GM18502 (cell line): Measurements from ENCODE around the gene COG2.
"Not testable (repeated sequence)": the region's sequence is repeated elsewhere in the genome, so short reads cannot be mapped to it uniquely, and the experiment has no call there.

Source experiments
- ATAC-seq: cut with Tn5 transposase; IDR thresholded peaks from one replicate; pipeline ENCODE4 v1.9.1; 2021; ENCODE audit warnings: mild to moderate bottlenecking; ENCODE audit not compliant: unreplicated experiment, poor library complexity

Gene COG2

DNA sequence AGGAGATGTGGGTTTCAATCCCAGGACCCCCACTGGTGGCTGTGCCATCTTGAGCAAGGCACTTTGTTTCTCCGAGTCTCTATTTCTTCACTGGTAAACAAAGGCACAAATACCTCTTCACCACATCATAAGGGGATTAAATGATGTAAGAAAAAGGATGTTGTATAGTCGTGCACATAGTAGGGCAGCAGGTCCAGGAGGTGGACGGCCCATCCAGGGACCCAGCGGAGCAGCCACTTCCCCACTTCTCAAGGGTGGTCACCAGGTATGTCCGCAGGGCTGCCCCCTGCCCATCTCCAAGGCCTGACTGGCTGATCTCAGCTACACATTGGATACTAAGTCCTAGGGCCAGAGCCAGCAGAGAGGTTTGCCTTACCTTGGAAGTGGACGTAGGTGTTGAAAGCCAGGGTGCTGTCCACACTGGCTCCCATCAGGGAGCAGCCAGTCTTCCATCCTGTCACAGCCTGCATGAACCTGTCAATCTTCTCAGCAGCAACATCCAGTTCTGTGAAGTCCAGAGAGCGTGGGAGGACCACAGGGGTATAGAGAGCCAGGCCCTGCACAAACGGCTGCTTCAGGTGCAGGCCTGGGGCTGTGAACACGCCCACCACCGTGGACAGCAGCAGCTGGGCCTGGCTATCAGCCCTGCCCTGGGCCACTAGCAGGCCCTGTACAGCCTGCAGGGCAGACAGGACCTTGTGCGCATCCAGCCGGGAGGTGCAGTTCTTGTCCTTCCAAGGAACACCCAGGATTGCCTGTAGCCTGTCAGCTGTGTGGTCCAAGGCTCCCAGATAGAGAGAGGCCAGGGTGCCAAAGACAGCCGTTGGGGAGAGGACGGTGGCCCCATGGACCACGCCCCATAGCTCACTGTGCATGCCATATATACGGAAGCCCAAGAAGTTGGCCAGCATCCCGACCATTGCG, 67.6 kb downstream of the COG2 start:
- no peak for ATAC-seq

DNA sequence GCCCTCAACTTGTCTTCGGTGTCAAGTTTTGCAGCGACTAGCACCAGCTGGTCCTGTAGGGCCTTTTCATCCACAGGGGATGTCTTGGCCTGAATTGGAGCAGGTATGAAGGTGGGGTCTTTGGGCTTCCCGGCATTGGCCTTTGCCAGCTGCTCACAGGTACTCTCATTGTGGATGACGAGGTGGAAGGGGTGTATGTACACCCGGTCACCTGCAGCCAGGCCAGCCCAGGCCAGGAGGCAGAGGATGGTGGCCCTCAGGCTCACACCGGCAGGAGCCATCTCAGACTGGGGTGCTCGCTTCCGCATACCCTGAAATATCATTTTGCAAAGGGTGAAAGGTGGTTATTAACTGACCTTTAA, 68.2 kb downstream of the COG2 start:
- no peak for ATAC-seq

- ATAC-seq, result no peak
These were observed 69.0 kb downstream of the COG2 start for GRCh38 chr1:230711245-230711644.

GRCh38 chr1:230712470-230712942, 70.2 kb downstream of the COG2 start:
- no peak for ATAC-seq

- ATAC-seq, result no peak
These were observed 70.9 kb downstream of the COG2 start for GRCh38 chr1:230713138-230713537.

DNA sequence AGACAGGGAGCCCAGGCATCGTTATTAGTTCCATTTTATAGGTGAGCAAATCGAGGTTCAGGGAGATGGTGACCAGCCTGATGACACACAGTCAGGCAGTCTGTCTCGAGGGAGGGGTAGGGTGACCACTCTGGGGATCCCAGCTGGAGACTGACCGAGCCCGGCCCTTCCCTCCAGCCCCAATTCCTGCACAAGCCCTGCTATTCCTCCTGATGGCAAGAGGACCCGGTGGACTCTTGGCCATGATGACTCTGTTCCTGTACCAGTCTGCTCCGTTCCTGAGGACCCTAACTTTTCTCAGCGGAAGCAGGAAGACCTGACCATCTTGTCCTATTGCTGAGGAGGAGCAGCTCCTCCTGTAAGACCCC, 71.2 kb downstream of the COG2 start:
- ATAC-seq, result no peak

- ATAC-seq, result no peak
These were observed 71.9 kb downstream of the COG2 start, which contains the start of gene AGT for GRCh38 chr1:230713915-230714764. Gene AGT (minus strand): TSS chr1:230714122. CDS start chr1:230710823, 3,299 bp downstream.

GRCh38 chr1:230715510-230715909, 73.2 kb downstream of the COG2 start:
- ATAC-seq, result no peak

DNA sequence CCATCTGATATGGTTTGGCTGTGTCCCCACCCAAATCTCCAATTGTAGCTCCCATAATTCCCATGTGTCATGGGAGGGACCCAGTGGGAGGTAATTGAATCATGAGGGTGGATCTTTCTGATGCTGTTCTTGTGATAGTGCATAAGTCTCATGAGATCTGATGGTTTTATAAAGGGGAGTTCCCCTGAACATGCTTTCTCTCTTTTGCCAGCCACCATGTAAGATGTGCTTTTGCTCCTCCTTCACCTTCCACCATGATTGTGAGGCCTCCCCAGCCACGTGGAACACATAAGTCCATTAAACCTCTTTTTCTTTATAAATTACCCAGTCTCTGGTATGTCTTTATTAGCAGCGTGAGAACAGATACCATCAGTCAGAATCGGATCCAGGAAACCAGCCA, 74.2 kb downstream of the COG2 start:
- not testable (repeated sequence) for ATAC-seq

GRCh38 chr1:230717251-230717650, 75.0 kb downstream of the COG2 start:
- ATAC-seq, result no peak

GRCh38 chr1:230721849-230722522, 79.7 kb downstream of the COG2 start:
- ATAC-seq, result not testable (repeated sequence)

DNA sequence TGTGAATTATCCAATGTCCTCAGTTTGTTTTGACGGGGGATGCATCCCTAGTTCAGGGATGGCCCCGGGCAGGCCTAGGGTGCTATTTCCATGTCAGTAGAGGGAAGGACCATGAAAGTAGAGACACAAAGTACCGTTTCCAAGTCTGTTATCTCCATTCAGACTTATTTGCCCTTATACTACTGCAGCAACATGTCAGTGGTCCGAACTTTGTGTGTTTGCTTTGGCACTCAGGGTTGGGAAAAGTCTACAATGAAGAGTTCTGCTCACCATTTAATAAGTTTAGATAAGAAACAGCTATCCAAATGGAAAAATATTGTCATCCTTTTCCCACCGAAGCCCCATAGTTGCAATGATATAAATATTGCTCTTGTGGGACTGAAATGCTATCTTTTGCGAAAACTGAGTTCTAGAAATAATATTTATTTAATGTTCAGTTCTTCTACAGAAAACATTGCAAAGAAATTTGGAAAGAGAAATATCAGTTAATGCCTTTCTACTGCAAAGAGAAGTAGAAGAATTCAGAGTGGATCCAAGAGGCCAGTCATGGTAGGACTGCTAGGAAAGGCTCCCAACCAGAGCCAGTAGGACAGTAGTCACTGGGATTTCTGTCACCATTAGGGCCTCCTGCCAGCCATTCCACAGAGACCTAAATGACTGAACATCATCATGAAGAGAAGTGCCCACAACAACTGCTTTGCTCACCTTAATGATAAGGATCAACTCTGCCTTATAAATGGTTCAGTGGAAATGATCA, 83.2 kb downstream of the COG2 start:
- no peak for ATAC-seq

DNA sequence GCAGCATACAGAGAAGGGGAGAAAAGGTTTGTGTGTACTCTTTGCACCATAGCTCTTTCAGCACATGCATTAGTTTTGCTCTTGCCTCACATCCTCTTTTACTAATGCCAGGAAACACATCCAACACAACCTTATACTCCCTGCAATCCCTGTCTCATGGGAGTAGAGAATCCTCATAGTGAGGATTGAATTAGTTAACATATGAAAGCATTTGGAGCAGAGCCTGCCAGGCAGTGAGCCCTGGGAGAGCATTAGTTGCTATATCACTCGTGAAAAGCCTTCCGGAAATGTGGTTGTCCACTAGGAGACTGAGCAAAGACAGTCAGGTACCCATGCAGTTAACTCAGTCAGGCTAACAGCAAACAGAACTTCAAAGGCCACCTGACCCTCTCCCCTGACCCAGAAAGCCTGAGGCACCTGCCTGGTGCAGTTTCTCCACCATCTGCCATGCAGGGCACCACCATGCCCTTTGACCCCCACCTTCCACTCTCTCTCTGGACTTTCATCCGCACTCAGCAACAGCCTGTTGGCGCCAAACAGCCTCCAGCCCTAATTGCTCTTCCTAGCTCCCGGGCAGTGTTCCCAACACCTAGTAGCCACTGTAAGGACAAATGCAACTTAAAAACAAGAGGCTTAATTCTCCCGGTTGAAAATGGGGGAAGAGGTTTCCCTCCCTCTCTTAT, 86.6 kb downstream of the COG2 start:
- ATAC-seq, result no peak

DNA sequence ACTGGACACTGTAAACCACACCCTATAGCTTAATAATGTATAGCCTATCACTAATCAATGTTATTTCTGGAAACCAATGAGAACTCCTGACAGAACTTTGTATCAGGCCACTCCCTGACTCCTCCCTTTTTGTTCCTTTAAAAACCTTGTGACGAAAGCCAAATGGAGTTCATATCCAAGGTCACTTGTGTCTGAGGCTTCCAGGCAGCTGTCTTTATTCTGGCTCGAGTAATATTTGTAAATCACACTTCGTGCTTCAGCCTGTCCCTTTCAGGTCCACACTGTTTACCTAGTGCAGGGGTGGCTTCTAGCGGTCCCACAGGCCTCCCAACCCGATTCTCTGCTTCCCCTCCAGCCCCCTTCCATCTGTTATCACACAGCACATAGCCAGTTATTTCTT, 88.7 kb downstream of the COG2 start:
- no peak for ATAC-seq

- ATAC-seq, result no peak
These were observed 93.2 kb downstream of the COG2 start for GRCh38 chr1:230735447-230735846.

GRCh38 chr1:230737622-230738262, 95.5 kb downstream of the COG2 start:
- ATAC-seq, result no peak

DNA sequence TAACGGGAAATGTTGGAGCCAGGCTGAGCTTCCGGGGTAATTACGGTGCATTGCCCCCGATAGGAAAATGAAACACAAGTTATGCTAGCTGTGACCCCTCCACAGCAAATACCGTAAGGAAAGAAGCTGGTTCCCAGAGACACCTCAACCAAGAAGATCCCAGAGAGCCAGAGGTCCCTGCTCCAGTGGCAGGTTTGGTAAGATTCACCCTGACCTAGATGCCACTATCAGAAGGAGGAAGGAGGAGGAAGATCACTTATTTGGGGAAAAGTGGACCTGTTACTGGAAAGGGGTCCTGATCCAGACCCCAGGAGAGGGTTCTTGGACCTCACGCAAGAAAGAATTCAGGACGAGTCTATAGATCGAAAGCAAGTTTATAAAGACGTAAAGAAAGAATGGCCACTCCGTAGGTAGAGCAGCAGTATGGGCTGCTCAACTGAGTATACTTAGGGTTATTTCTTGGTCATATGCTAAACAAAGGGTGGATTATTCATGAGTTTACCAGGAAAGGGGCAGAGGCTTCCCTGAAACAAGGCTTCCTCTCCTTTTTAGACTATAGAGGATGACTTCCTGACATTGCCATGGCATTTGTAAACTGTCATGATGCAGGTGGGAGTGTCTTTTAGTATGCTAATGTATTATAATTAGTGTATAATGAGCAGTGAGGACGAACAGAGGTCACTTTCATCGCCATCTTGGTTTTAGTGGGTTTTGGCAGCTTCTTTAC, 97.4 kb downstream of the COG2 start:
- no peak for ATAC-seq
